IgD-negative memory B cell (primary cell): ENCODE data around the gene LARP6. TPM values are rescaled to one million over a fixed set of nuclear protein-coding genes. Genes with fewer than 3 reads are reported as not detected.

ENCODE experiments used
- H3K27ac Mint-ChIP-seq, 3 donors: one replicate each; pipeline ENCODE4 v1.8.0; 2020 to 2022; ENCODE audit warnings: mild to moderate bottlenecking in 3 of 3, mixed read lengths in 3 of 3, moderate library complexity in 1 of 3
- H3K27me3 Mint-ChIP-seq: one replicate; pipeline ENCODE4 v1.8.0; 2021; ENCODE audit warnings: mixed read lengths
- H3K36me3 Mint-ChIP-seq: one replicate; pipeline ENCODE4 v1.8.0; 2020; ENCODE audit warnings: mild to moderate bottlenecking, mixed read lengths
- H3K4me1 Mint-ChIP-seq, 3 donors: one replicate each; pipeline ENCODE4 v1.8.0; 2020 to 2022; ENCODE audit warnings: mixed read lengths in 3 of 3, mild to moderate bottlenecking in 1 of 3
- H3K4me3 Mint-ChIP-seq, 4 donors: one replicate each; pipeline ENCODE4 v1.8.0; 2020 to 2022; ENCODE audit warnings: mild to moderate bottlenecking in 4 of 4, mixed read lengths in 4 of 4, moderate library complexity in 3 of 4
- H3K9me3 Mint-ChIP-seq, 3 donors: one replicate each; pipeline ENCODE4 v1.8.0; 2020 to 2021; ENCODE audit warnings: mixed read lengths in 3 of 3, mild to moderate bottlenecking in 1 of 3
- polyA plus RNA-seq: library from polyadenylated mRNA; unstranded; fragments of 300-500 nt; fragmentation: Illumina TruSeq; gene quantifications from one replicate; pipeline ENCODE4 v1.2.3, GENCODE V29; 2021

The LARP6 gene
- polyA plus RNA-seq, 1 donor from 2014 or later: not detected

DNA sequence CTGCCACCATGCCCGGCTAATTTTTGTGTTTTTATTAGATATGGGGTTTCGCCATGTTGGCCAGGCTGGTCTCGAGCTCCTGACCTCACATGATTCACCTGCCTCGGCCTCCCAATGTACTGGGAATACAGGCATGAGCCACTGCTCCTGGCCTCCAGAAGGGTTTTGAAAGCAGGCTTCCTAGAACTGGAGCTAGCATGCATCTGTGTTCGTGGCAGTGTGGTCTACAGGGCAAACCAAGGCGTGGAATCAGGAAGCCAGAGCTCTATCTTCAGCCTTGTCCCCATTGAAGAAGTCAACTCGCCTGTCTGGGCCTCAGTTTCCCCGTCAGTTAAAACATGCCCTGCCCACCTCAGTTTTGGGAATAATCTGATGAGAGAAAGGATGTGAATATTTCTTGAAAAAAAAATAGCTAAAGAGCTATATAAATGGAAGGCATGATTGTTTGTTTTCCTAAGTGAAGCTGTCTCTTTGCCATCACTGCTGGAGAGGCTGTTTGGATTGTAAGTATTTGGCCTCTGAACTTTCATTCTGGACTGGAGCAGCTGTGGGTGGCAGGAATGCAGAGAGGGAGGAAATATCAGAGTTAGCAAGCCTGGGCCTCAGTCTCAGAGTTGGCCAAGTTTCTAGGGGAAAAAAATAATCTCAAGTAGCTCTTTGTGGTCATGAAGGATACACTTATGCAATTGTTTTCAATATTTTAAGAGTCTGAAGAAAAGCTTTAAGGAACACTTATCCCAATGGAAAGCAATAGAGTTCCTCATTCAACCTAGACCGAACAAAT lies 54.1 kb downstream of the LARP6 start:
- no peak overlapping the region for H3K27ac Mint-ChIP-seq
- H3K36me3 Mint-ChIP-seq: no peaks in the 10 kb centered on the region
- H3K27me3 Mint-ChIP-seq: no peaks in the 10 kb centered on the region
- no peak overlapping the region for H3K4me3 Mint-ChIP-seq
- H3K4me1 Mint-ChIP-seq: no peaks in the 10 kb centered on the region
- no peaks in the 10 kb centered on the region for H3K9me3 Mint-ChIP-seq

DNA sequence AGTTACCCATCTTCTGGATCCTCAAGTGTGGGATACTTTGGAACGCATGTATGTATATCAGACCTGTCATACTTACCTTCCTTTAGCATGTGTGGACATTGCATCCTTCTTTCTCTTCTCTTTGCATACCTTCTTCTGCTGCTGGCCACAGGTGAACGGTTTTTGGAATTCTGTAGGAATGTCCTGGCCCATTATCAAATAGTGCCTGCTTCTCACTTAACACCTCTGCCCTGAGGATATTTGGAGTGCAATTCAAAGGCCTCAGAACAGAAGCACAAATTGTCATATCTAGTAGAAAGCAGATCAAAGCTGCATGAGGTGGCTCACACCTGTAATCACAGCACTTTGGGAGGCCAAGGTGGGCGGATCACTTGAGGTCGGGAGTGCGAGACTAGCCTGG lies 56.5 kb downstream of the LARP6 start:
- Mint-ChIP-seq H3K27ac (no peak overlapping the region), H3K36me3 (no peaks in the 10 kb centered on the region), H3K9me3 (no peaks in the 10 kb centered on the region), H3K27me3 (no peaks in the 10 kb centered on the region), H3K4me3 (no peak overlapping the region), H3K4me1 (no peaks in the 10 kb centered on the region)

DNA sequence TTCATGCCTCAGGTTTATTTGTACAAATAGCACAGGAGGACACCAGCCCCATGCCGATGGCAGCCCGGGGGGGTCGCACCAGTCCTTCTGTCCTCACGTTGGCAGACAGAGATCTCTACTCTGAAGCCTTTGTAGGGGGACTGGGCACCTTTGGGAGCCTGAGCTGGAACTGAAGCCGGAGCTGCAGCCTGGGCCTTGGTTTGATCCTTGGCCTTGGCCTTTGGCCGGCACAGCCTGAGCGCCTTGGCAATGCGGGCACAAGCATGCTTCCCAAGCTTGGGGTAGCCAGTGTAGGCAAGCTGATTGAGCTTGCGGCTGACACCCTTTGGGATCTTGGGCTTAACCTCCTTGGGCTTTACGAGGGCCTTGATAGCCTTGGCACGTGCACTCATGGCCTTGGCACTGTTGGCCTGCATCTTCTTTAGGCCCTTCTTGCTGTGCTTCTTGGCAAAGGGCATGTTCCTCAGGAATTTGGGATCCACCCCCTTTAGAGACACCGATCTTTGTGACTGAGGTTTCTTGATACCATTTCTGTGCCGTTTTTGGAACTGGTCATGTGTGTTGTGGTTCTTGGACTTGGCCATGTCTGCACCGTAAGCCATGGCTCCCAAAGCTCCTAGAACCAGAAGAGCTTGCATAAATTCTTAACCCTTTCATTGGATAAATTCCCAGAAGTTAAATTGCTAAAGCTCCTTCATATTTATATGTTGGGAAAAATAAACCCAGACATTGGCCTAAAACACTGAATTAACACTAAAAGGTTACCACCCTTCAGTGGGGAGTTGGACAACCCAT lies 57.2 kb downstream of the LARP6 start:
- H3K27ac Mint-ChIP-seq: no peak overlapping the region
- peaks cover 0 to 1% (median 0%) of the 10 kb centered on the region in 3 donors for H3K4me1 Mint-ChIP-seq

DNA sequence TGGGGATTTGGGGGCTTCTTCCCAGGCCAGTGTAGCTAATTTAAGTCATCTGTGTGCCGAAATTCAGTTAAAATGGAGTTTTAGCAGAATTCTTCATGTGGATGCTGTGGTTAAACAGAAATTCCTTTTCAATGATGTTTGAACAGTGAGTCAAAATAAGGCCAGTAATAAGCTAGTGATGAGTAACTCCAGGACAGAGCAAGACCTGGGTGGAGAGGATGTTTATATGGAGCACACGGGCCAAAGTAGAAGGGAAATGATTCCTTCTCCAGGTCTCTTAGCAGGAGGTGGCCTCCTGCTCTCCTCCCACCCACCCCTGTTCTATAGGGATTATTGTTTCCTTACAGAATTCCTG lies 58.7 kb downstream of the LARP6 start:
- Mint-ChIP-seq H3K36me3 (no peaks in the 10 kb centered on the region), H3K27ac (no peak overlapping the region), H3K27me3 (peaks cover 2% of the 10 kb centered on the region), H3K4me3 (no peak overlapping the region), H3K4me1 (peaks cover 0 to 1% (median 0%) of the 10 kb centered on the region in 3 donors), H3K9me3 (no peaks in the 10 kb centered on the region)

More for the DNA sequence above, 57.2 kb downstream of the LARP6 start:
- Mint-ChIP-seq H3K4me3 (no peak overlapping the region), H3K36me3 (no peaks in the 10 kb centered on the region), H3K27me3 (no peaks in the 10 kb centered on the region), H3K9me3 (no peaks in the 10 kb centered on the region)

DNA sequence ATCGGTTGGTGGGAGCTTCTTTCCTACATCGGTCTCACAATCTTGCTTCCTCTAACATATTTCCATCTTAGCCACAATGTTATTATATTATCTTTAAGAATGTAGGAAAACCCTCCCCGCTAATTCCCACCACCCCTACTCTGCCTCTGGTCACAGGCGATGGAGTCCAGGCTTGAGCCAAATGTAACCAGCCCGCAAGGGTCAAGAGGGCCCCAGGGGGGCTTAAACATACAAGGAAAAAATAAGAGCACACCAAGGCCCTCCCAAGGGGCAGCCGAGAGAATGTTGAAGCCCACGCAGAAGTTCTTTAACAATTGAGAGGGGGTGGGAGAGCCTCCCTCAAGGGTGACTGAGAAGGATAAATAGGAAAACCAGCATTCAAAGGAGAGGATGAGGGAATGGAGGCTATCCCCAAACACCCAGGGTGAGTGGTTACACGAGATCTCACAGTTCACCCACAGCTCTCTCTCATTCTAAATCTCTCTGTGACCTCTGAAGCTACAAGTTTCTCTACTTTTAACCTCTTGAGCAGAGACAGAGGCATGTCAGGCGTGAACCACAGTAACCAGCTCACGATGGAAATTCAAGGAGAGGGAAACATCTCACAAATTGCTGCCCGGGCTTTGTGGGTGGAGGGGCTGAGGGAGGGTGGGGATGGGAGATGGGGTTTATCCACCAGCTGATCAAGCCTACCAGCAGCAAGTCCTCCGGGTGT lies 59.2 kb downstream of the LARP6 start:
- H3K36me3 Mint-ChIP-seq: no peaks in the 10 kb centered on the region
- no peaks in the 10 kb centered on the region for H3K9me3 Mint-ChIP-seq
- no peak overlapping the region for H3K4me3 Mint-ChIP-seq
- no peak overlapping the region for H3K27ac Mint-ChIP-seq
- H3K27me3 Mint-ChIP-seq: peaks cover 2% of the 10 kb centered on the region
- H3K4me1 Mint-ChIP-seq: peaks cover 0 to 1% (median 0%) of the 10 kb centered on the region in 3 donors

DNA sequence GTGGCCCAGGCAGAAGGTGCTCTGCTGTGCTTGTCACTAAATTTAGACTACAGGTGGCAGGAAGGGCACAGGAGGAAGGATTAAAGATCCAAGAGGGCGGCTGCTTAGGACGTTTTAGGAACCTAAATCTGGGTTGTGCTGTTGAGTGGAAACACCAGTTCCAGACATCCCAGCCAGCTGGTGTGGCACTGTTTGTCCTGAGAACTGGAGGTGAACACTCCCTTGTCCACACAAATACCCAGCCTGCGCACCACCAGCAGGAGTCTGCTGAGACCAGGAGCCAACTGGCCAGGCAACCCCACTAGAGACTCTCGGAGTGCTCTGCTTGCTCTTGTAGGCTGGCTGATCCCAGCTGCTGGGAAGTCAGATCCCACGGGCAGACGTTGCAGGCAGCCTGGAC lies 60.3 kb downstream of the LARP6 start:
- peaks cover 5% of the 10 kb centered on the region for H3K27me3 Mint-ChIP-seq
- no peaks in the 10 kb centered on the region for H3K9me3 Mint-ChIP-seq
- H3K36me3 Mint-ChIP-seq: no peaks in the 10 kb centered on the region
- no peak overlapping the region for H3K4me3 Mint-ChIP-seq
- peaks cover 0 to 1% (median 0%) of the 10 kb centered on the region in 3 donors for H3K4me1 Mint-ChIP-seq
- no peak overlapping the region for H3K27ac Mint-ChIP-seq

DNA sequence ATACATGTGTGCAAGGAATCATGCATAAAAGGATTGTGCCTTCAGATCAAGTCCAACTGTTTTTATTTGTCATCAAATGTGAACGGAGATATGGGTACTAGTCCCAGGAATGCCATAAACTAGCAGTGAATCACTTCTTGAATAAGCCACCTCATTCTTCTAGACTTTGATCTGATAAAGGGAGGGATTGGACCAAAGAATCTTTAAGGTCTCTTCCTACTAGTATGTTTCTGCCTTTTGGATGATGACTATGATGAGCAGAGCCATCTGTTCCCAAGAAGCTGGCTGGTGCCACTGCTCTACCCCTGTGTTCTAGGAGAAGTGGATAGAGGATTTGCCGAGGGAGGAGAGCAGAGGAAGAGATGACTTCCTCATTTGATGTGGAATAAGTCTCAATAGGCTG lies 61.8 kb downstream of the LARP6 start:
- H3K4me3 Mint-ChIP-seq: no peak overlapping the region
- H3K27ac Mint-ChIP-seq: peak overlapping the region in 1 of 3 donors; percentile 47
- peaks cover 0 to 2% (median 1%) of the 10 kb centered on the region in 3 donors for H3K4me1 Mint-ChIP-seq
- peaks cover 9% of the 10 kb centered on the region for H3K27me3 Mint-ChIP-seq
- no peaks in the 10 kb centered on the region for H3K36me3 Mint-ChIP-seq
- H3K9me3 Mint-ChIP-seq: no peaks in the 10 kb centered on the region

DNA sequence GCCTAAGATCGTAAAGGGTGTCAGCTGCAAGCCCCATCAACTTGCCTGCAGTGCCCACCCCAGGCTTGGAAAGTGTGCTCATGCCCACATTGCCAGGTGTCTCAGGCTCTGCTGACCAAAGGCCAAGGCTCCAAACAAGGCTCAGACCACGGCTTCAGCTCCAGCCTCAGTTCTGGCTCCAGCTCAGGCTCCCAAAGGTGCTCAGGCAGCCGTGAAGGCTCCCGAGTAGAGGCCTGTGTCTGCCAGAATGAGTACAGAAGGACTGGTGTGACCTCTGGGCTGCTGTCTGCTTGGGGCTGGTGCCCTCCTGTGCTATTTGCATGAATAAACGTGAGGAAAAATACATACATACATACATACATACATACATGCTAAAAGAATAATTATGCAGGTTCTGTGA lies 62.7 kb downstream of the LARP6 start:
- Mint-ChIP-seq H3K27me3 (peaks cover 9% of the 10 kb centered on the region), H3K4me3 (no peak overlapping the region), H3K36me3 (no peaks in the 10 kb centered on the region), H3K9me3 (no peaks in the 10 kb centered on the region), H3K4me1 (peaks cover 0 to 2% (median 1%) of the 10 kb centered on the region in 3 donors), H3K27ac (no peak overlapping the region)

DNA sequence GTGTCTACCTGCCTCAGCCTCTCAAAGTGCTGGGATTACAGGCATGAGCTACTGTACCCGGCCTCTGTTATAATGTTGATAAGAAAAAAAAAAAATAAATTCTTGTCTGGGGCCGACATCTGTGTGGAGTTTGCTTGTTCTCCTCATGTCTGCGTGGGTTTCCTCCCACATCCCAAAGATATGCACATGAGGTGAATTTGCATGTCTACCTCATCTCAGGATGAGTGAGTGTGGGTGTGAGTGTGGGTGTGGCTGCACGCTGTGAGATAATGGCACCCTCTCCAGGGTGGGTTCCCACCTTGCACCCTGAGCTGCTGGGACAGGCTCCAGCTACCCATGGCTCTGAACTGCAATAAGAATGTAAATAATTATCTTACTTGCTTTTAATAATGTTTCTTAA lies 64.7 kb downstream of the LARP6 start:
- Mint-ChIP-seq H3K4me3 (no peak overlapping the region), H3K36me3 (no peaks in the 10 kb centered on the region), H3K9me3 (no peaks in the 10 kb centered on the region), H3K27ac (no peak overlapping the region), H3K4me1 (peaks cover 0 to 2% (median 1%) of the 10 kb centered on the region in 3 donors), H3K27me3 (peaks cover 11% of the 10 kb centered on the region)

DNA sequence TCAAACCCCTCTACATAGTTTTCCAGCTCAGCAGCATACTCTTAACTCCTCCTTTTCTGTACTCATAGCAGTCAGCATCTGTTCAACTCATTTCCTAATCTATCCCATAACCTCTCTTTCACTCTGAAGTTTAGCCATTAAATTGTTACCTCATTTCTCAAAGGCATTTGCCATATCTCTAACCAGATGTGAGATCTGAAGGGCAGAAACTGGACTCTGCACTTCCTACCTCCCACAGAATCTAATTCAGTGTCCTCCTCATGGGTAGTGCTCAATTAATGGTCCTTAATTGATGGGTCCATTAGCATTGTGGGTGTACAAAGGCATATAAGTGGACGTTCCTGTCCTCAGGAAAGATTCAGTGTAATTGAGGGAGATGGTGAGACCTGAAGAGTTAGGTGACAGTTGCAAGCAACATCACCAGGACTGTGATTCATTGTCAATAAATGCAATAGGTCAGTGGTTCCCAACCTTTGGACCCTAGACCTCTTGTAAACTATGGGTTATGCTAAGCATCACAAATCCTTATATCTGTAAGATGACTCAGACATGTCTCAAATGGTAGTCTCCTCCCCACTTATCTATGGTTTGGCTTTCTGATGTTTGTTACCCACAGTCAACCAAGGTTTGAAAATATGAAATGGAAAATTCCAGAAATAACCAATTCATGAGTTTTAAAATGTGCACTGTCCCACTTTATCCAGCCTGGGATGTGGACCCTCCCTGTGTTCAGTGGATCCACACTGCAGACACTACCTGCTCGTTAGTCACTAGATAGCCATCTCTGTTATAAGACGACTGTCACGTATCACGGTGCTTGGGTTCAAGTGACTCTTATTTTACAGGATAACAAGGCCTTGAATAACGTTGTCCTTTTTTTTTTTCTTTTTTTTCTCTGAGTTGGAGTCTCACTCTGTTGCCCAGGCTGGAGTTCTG lies 65.6 kb downstream of the LARP6 start:
- Mint-ChIP-seq H3K4me3 (no peak overlapping the region), H3K36me3 (no peaks in the 10 kb centered on the region), H3K27me3 (peaks cover 18% of the 10 kb centered on the region), H3K9me3 (no peaks in the 10 kb centered on the region), H3K27ac (no peak overlapping the region), H3K4me1 (peaks cover 0 to 2% (median 1%) of the 10 kb centered on the region in 3 donors)

DNA sequence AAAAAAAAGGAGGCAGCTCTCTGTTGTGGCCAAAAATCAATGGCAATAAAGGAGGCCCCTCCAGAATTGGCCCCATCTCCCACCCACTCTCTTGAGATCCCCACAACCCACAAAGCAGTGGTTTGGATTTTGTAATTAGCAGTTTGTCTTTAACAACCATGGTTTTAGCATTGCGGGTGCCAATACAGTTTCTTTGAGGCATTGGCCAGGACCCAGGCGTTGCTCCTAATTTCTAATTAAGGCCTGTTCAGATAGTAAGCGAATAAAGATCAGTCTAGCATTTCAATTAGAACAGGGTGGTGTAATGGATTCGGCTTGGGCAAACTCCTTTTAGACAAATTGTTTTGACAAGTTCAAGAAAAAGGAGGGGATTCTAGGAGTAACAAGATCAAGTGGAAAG lies 67.0 kb downstream of the LARP6 start:
- Mint-ChIP-seq H3K27me3 (peaks cover 19% of the 10 kb centered on the region), H3K36me3 (no peaks in the 10 kb centered on the region), H3K4me1 (peaks cover 0 to 2% (median 0%) of the 10 kb centered on the region in 3 donors), H3K4me3 (no peak overlapping the region), H3K9me3 (no peaks in the 10 kb centered on the region), H3K27ac (no peak overlapping the region)

DNA sequence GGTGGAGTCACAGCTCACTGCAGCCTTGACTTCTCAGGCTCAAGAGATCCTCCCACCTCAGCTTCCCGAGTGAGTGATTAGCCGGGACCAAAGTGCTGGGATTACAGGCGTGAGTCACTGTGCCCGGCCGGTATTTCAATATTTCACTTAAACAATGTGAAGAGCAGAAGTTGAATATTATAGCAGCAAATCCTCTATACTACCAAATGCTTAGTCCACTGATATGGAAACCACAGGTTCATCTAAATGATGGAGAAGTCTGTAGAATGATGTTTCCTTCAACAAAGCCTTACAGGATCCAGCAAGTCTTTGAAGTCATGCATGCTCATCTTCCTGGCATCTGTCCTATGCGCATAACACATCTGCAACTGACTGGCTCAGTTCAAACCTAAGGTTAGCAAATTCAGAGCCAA lies 70.3 kb downstream of the LARP6 start:
- Mint-ChIP-seq H3K4me3 (no peak overlapping the region), H3K36me3 (no peaks in the 10 kb centered on the region), H3K27ac (no peak overlapping the region), H3K9me3 (no peaks in the 10 kb centered on the region), H3K27me3 (peaks cover 18% of the 10 kb centered on the region), H3K4me1 (peaks cover 0 to 2% (median 0%) of the 10 kb centered on the region in 3 donors)

DNA sequence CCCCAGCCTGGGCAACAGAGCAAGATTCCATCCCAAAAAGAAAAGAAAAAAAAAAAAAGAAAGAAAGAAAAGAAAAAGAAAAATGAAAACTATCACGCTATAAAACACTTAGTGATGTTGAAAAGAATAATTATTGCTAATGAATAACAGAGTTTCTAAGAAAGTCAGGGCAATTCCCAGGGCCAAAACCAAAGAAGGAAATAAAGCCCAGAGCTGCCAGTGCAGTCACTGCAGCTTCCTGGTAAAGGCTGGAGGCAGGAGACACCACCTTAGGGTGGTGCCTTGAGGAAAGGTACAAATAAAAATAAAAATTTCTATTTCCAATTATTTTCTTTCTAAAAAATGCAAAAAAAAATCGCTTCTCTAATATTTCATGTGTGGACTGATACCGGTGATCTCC lies 70.9 kb downstream of the LARP6 start:
- Mint-ChIP-seq H3K4me1 (peaks cover 0 to 1% (median 0%) of the 10 kb centered on the region in 3 donors), H3K27ac (no peak overlapping the region), H3K9me3 (no peaks in the 10 kb centered on the region), H3K4me3 (no peak overlapping the region), H3K36me3 (no peaks in the 10 kb centered on the region), H3K27me3 (peaks cover 16% of the 10 kb centered on the region)

DNA sequence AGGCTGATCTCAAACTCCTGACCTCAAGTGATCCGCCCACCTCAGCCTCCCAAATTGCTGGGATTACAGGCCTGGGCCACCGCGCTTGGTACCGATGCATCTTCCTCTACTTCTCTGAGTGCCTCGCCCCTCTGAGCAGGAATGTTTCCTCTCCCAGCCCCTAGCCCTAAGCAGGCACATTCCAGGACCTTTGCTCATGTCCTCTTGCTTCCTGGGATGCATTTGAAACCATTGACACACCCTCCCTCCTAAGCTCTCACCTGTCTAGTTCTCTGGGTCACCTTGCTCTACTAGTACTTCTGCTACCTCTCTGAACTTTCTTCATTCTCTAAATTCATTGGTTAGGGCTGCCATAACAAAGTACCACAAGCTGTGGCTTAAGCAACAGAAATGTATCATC lies 72.7 kb downstream of the LARP6 start:
- Mint-ChIP-seq H3K4me1 (peaks cover 0 to 2% (median 0%) of the 10 kb centered on the region in 3 donors), H3K4me3 (no peak overlapping the region), H3K27ac (no peak overlapping the region), H3K9me3 (peaks cover 0 to 3% (median 2%) of the 10 kb centered on the region in 3 donors), H3K36me3 (no peaks in the 10 kb centered on the region), H3K27me3 (peaks cover 24% of the 10 kb centered on the region)
